ENCODE data around the gene TMEM91. TPM values are rescaled to one million over a fixed set of nuclear protein-coding genes. Genes with fewer than 3 reads are reported as not detected.
A peak's percentile ranks its signal among the peaks of the same experiment; 100 is the strongest.

TMEM91 gene
- total RNA-seq, 2 donors from 2014 or later = 5.7 to 16.5 TPM

DNA sequence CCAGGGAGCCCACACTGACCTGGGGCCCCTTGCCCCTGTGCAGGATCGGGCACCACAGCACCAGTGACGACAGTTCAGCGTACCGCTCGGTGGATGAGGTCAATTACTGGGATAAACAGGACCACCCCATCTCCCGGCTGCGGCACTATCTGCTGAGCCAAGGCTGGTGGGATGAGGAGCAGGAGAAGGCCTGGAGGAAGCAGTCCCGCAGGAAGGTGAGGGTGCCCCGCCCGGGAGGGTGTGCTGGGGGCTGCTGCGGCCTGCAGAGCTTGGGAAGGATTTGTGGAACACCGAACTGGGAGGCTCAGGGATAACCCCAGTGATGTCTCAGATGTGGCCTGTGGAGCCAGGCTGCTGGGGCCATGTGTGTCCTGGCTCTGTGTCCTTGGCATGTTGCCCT lies 46.6 kb downstream of the TMEM91 start:
- H3K4me3 Mint-ChIP-seq = no peak overlapping the region
- H3K27ac Mint-ChIP-seq = no peak overlapping the region
- peaks cover 44% of the 10 kb centered on the region for H3K36me3 Mint-ChIP-seq (ENCODE audit: low read depth)

DNA sequence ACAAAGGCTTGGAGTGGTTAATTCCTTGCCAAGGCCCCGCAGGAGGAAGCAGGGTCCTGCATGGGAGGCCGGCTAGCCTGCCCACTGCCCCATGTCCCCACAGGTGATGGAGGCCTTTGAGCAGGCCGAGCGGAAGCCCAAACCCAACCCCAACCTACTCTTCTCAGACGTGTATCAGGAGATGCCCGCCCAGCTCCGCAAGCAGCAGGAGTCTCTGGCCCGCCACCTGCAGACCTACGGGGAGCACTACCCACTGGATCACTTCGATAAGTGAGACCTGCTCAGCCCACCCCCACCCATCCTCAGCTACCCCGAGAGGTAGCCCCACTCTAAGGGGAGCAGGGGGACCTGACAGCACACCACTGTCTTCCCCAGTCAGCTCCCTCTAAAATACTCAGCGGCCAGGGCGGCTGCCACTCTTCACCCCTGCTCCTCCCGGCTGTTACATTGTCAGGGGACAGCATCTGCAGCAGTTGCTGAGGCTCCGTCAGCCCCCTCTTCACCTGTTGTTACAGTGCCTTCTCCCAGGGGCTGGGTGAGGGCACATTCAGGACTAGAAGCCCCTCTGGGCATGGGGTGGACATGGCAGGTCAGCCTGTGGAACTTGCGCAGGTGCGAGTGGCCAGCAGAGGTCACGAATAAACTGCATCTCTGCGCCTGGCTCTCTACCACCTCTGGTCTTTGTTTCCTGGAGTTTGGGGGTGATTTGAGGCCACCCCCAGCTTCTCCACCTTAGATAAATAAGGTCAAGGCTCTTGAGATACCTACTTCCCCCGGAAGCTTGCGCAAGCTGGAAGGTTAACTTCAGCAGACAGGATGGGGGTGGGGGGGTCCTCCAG lies 48.2 kb downstream of the TMEM91 start:
- no peak overlapping the region for H3K4me3 ChIP-seq (ENCODE audit: low read length)
- peaks cover 4% of the 10 kb centered on the region for H3K4me1 ChIP-seq (ENCODE audit: control insufficient read depth, insufficient read depth, low read length)
- no peak overlapping the region for H3K27ac Mint-ChIP-seq
- no peak overlapping the region for H3K27ac ChIP-seq (ENCODE audit: low read depth, low read length)
- no peaks in the 10 kb centered on the region for H3K9me3 ChIP-seq (ENCODE audit: control insufficient read depth, low read length)
- no peak overlapping the region for H3K4me3 Mint-ChIP-seq
- no peak overlapping the region for H3K9ac ChIP-seq (ENCODE audit: extremely low read depth, low read length, poor library complexity, severe bottlenecking)
- no peaks in the 10 kb centered on the region for H3K36me3 ChIP-seq (ENCODE audit: control insufficient read depth, insufficient read depth, low read length)
- TF ChIP-seq, protein P1, sequence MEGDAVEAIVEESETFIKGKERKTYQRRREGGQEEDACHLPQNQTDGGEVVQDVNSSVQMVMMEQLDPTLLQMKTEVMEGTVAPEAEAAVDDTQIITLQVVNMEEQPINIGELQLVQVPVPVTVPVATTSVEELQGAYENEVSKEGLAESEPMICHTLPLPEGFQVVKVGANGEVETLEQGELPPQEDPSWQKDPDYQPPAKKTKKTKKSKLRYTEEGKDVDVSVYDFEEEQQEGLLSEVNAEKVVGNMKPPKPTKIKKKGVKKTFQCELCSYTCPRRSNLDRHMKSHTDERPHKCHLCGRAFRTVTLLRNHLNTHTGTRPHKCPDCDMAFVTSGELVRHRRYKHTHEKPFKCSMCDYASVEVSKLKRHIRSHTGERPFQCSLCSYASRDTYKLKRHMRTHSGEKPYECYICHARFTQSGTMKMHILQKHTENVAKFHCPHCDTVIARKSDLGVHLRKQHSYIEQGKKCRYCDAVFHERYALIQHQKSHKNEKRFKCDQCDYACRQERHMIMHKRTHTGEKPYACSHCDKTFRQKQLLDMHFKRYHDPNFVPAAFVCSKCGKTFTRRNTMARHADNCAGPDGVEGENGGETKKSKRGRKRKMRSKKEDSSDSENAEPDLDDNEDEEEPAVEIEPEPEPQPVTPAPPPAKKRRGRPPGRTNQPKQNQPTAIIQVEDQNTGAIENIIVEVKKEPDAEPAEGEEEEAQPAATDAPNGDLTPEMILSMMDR (conservative IDR thresholded peaks at IDR 0.05) = no peak
- H3K27me3 ChIP-seq (ENCODE audit: control insufficient read depth, insufficient read depth, low read length, poor library complexity, severe bottlenecking) = no peaks in the 10 kb centered on the region
- H3K36me3 Mint-ChIP-seq (ENCODE audit: low read depth) = peaks cover 35% of the 10 kb centered on the region
- peaks cover 18% of the 10 kb centered on the region for H3K4me1 Mint-ChIP-seq
- 89 to 95% methylated on average over 8 to 21 of the region's 21 CpGs for WGBS, 2 experiments (ENCODE audit: insufficient coverage in 1 of 2, insufficient read length in 1 of 2)
- no peaks in the 10 kb centered on the region for H3K9me3 Mint-ChIP-seq
- H3K27me3 Mint-ChIP-seq (ENCODE audit: insufficient read depth) = no peaks in the 10 kb centered on the region
- no peak for DNase-seq

More for the DNA sequence above, 46.6 kb downstream of the TMEM91 start:
- Histone ChIP-seq H3K27ac (ENCODE audit: low read depth, low read length) (no peak overlapping the region), H3K4me1 (ENCODE audit: control insufficient read depth, insufficient read depth, low read length) (no peaks in the 10 kb centered on the region), H3K36me3 (ENCODE audit: control insufficient read depth, insufficient read depth, low read length) (peaks cover 6% of the 10 kb centered on the region), H3K9ac (ENCODE audit: extremely low read depth, low read length, poor library complexity, severe bottlenecking) (no peak overlapping the region), H3K9me3 (ENCODE audit: control insufficient read depth, low read length) (no peaks in the 10 kb centered on the region), H3K27me3 (ENCODE audit: control insufficient read depth, insufficient read depth, low read length, poor library complexity, severe bottlenecking) (no peaks in the 10 kb centered on the region), H3K4me3 (ENCODE audit: low read length) (no peak overlapping the region)
- TF ChIP-seq, protein P1 (conservative IDR thresholded peaks at IDR 0.05) = no peak
- WGBS, 2 experiments (ENCODE audit: insufficient coverage in 1 of 2, insufficient read length in 1 of 2) = 95 to 96% methylated on average over 6 to 12 of the region's 12 CpGs
- no peak for DNase-seq
- H3K9me3 Mint-ChIP-seq = no peaks in the 10 kb centered on the region
- H3K27me3 Mint-ChIP-seq (ENCODE audit: insufficient read depth) = no peaks in the 10 kb centered on the region
- H3K4me1 Mint-ChIP-seq = peaks cover 14% of the 10 kb centered on the region

- no peak overlapping the region for H3K27ac Mint-ChIP-seq
- peaks cover 18% of the 10 kb centered on the region for H3K4me1 Mint-ChIP-seq
- no peaks in the 10 kb centered on the region for H3K9me3 Mint-ChIP-seq
- WGBS, 2 experiments (ENCODE audit: insufficient coverage in 1 of 2, insufficient read length in 1 of 2) = 94 to 98% methylated on average over 18 to 28 of the region's 28 CpGs
- no peaks in the 10 kb centered on the region for H3K36me3 ChIP-seq (ENCODE audit: control insufficient read depth, insufficient read depth, low read length)
- H3K27me3 Mint-ChIP-seq (ENCODE audit: insufficient read depth) = no peaks in the 10 kb centered on the region
- peak overlapping the region; percentile 74 for H3K4me3 Mint-ChIP-seq
- no peak for DNase-seq
- TF ChIP-seq, protein P1 (conservative IDR thresholded peaks at IDR 0.05) = no peak
- no peak overlapping the region for H3K4me3 ChIP-seq (ENCODE audit: low read length)
- no peaks in the 10 kb centered on the region for H3K9me3 ChIP-seq (ENCODE audit: control insufficient read depth, low read length)
- H3K9ac ChIP-seq (ENCODE audit: extremely low read depth, low read length, poor library complexity, severe bottlenecking) = no peak overlapping the region
- H3K27me3 ChIP-seq (ENCODE audit: control insufficient read depth, insufficient read depth, low read length, poor library complexity, severe bottlenecking) = no peaks in the 10 kb centered on the region
- H3K27ac ChIP-seq (ENCODE audit: low read depth, low read length) = no peak overlapping the region
- H3K4me1 ChIP-seq (ENCODE audit: control insufficient read depth, insufficient read depth, low read length) = peaks cover 4% of the 10 kb centered on the region
- H3K36me3 Mint-ChIP-seq (ENCODE audit: low read depth) = peaks cover 27% of the 10 kb centered on the region
Measured at GRCh38 chr19:41425174-41426115, 49.1 kb downstream of the TMEM91 start.

Data from endodermal cell (in vitro differentiated cells).